SK-N-SH (cell line): ENCODE data around the gene TMPRSS11B. TPM values are rescaled to one million over a fixed set of nuclear protein-coding genes. Genes with fewer than 3 reads are reported as not detected.

Source experiments
- CTCF ChIA-PET: fragments of 300-600, 350-600 bp; formaldehyde crosslinking; extraction: SDS; loops from one replicate; lab custom pipeline; 2021; lab: Yijun Ruan, JAX
- POLR2A ChIA-PET: fragments of 350-600 bp; sonication (Branson Sonifier 250); formaldehyde crosslinking; extraction: SDS; loops from one replicate; lab custom pipeline; 2020; ENCODE audit warnings: antibody characterized with exemption, inconsistent platforms; lab: Yijun Ruan, JAX
- DNase-seq: peaks from one replicate; pipeline ENCODE4 v3.0.0; 2012
- H2AFZ ChIP-seq: fragments of 200-600 bp; sonication (generic); 2 replicates; pipeline ENCODE4 v1.8.1; 2016; ENCODE audit warnings: antibody characterized with exemption, mild to moderate bottlenecking, low read depth
- H3F3A ChIP-seq: fragments of 200-600 bp; sonication (generic); replicated peaks from 2 replicates; pipeline ENCODE3; 2016; ENCODE audit warnings: antibody characterized with exemption, mild to moderate bottlenecking; ENCODE audit not compliant: insufficient read depth
- H3K27ac ChIP-seq, 2 experiments: fragments of 200-500 bp in 1 of 2; fragments of 200-600 bp in 1 of 2; sonication (Bioruptor generic) in 1 of 2; sonication (generic), shearing (Covaris generic) in 1 of 2; 2 replicates each; pipeline versions ENCODE4 v1.5.1 to v1.6.1; 2014 to 2016; ENCODE audit warnings: low read depth in 2 of 2, inconsistent platforms in 1 of 2, low read length in 1 of 2, mild to moderate bottlenecking in 1 of 2, mixed read lengths in 1 of 2
- H3K27me3 ChIP-seq: fragments of 200-600 bp; sonication (generic), shearing (Covaris generic); 2 replicates; pipeline ENCODE4 v1.6.1; 2016; ENCODE audit warnings: mixed run types; ENCODE audit not compliant: insufficient read depth
- H3K36me3 ChIP-seq, 2 experiments: fragments of 200-500 bp in 1 of 2; fragments of 200-600 bp in 1 of 2; sonication (Bioruptor generic) in 1 of 2; sonication (generic) in 1 of 2; replicated peaks in 1 of 2; 2 replicates each; pipeline versions ENCODE3 to v1.5.1; 2014 to 2016; ENCODE audit warnings: low read length in 1 of 2, mild to moderate bottlenecking in 1 of 2; ENCODE audit not compliant: insufficient read depth in 2 of 2, control insufficient read depth in 1 of 2
- H3K4me1 ChIP-seq, 2 experiments: fragments of 200-500 bp in 1 of 2; fragments of 200-600 bp in 1 of 2; sonication (Bioruptor generic) in 1 of 2; sonication (generic), shearing (Covaris generic) in 1 of 2; 2 replicates each; pipeline versions ENCODE4 v1.5.1 to v1.6.1; 2014 to 2016; ENCODE audit warnings: low read depth in 1 of 2, low read length in 1 of 2, mixed run types in 1 of 2; ENCODE audit not compliant: insufficient read depth in 2 of 2, control insufficient read depth in 1 of 2
- H3K4me2 ChIP-seq: fragments of 200-600 bp; sonication (generic), shearing (Covaris generic); 2 replicates; pipeline ENCODE4 v1.6.1; 2017; ENCODE audit warnings: mixed run types
- H3K4me3 ChIP-seq, 2 experiments: fragments of 200-500 bp in 1 of 2; fragments of 200-600 bp in 1 of 2; sonication (Bioruptor generic) in 1 of 2; sonication (generic), shearing (Covaris generic) in 1 of 2; 2 replicates each; pipeline versions ENCODE4 v1.5.1 to v1.8.1; 2014 to 2016; ENCODE audit warnings: low read depth in 2 of 2, inconsistent platforms in 1 of 2, low read length in 1 of 2, mild to moderate bottlenecking in 1 of 2, mixed read lengths in 1 of 2, moderate library complexity in 1 of 2
- H3K79me2 ChIP-seq: fragments of 200-600 bp; sonication (generic); 2 replicates; pipeline ENCODE4 v1.8.1; 2017; ENCODE audit warnings: mild to moderate bottlenecking; ENCODE audit not compliant: insufficient read depth
- H3K9ac ChIP-seq: fragments of 200-600 bp; sonication (generic); 2 replicates; pipeline ENCODE4 v1.6.1; 2017; ENCODE audit warnings: mixed run types
- H3K9me2 ChIP-seq: fragments of 200-600 bp; sonication (generic); 2 replicates; pipeline ENCODE4 v1.6.1; 2017; ENCODE audit warnings: mixed run types
- H3K9me3 ChIP-seq: fragments of 200-600 bp; sonication (generic); 2 replicates; pipeline ENCODE4 v1.6.1; 2017; ENCODE audit warnings: mixed run types, mild to moderate bottlenecking, moderate library complexity
- H4K20me1 ChIP-seq: fragments of 200-600 bp; sonication (generic); 2 replicates; pipeline ENCODE4 v1.6.1; 2017; ENCODE audit warnings: mild to moderate bottlenecking, mixed run types; ENCODE audit not compliant: insufficient read depth
- ELF1 ChIP-seq: IDR thresholded peaks from 2 replicates; pipeline ENCODE4 v1.4.0; 2012
- EZH2phosphoT487 ChIP-seq: fragments of 200-600 bp; sonication (generic); IDR thresholded peaks from 2 replicates; pipeline ENCODE4 v1.6.1; 2017; ENCODE audit warnings: low read depth, mixed run types, mild to moderate bottlenecking, antibody characterized with exemption, moderate library complexity, borderline replicate concordance
- FOSL2 ChIP-seq: IDR thresholded peaks from 2 replicates; pipeline ENCODE4 v1.4.0; 2012; ENCODE audit warnings: low read depth, mild to moderate bottlenecking, moderate library complexity, borderline replicate concordance
- GATA2 ChIP-seq: sonication (generic); formaldehyde crosslinking; IDR thresholded peaks from 2 replicates; pipeline ENCODE4 v1.5.0; 2020; ENCODE audit warnings: mild to moderate bottlenecking, missing genetic modification reagents
- MEF2A ChIP-seq: IDR thresholded peaks from 2 replicates; pipeline ENCODE4 v1.4.0; 2012; ENCODE audit warnings: low read depth, borderline replicate concordance
- NFIC ChIP-seq: IDR thresholded peaks from 2 replicates; pipeline ENCODE4 v1.4.0; 2012; ENCODE audit warnings: borderline replicate concordance
- NRF1 ChIP-seq: IDR thresholded peaks from 2 replicates; pipeline ENCODE4 v1.6.1; 2012; ENCODE audit warnings: low read depth, mild to moderate bottlenecking, low read length
- RXRA ChIP-seq: IDR thresholded peaks from 2 replicates; pipeline ENCODE4 v1.4.0; 2012; ENCODE audit warnings: low read depth, mild to moderate bottlenecking, borderline replicate concordance
- SIN3A ChIP-seq: IDR thresholded peaks from 2 replicates; pipeline ENCODE4 v1.6.1; 2012; ENCODE audit warnings: low read depth, mild to moderate bottlenecking, low read length, moderate library complexity, borderline replicate concordance
- SMC3 ChIP-seq: IDR thresholded peaks from 2 replicates; pipeline ENCODE4 v1.6.1; 2012; ENCODE audit warnings: low read depth, low read length, improper control_type of control experiment
- TAF1 ChIP-seq: IDR thresholded peaks from 2 replicates; pipeline ENCODE4 v1.6.1; 2012; ENCODE audit warnings: low read depth, mild to moderate bottlenecking, low read length, moderate library complexity, borderline replicate concordance
- TCF12 ChIP-seq: IDR thresholded peaks from 2 replicates; pipeline ENCODE4 v1.4.0; 2012
- YY1 ChIP-seq: IDR thresholded peaks from 2 replicates; pipeline ENCODE4 v1.4.0; 2012; ENCODE audit warnings: low read depth, mild to moderate bottlenecking
- WGBS: methylation state at CpG from one replicate; pipeline ENCODE4 v1.1.6; 2017; ENCODE audit warnings: low lambda C conversion rate; 5-methylcytosine and 5-hydroxymethylcytosine counted together
- polyA plus RNA-seq, 3 experiments: library from polyadenylated mRNA; depleted of rRNA; stranded (reverse); fragments of >200 nt; gene quantifications; 2 replicates each; pipeline ENCODE4 v1.2.3, GENCODE V29; 2012
- TF ChIP-seq, protein P1 (sequence below): IDR thresholded peaks from 2 replicates; pipeline ENCODE4 v1.4.0; 2012; ENCODE audit warnings: low read depth
- TF ChIP-seq, protein P2 (sequence below): IDR thresholded peaks from 2 replicates; pipeline ENCODE4 v1.6.1; 2012; ENCODE audit warnings: mild to moderate bottlenecking, low read depth, low read length, moderate library complexity
- TF ChIP-seq, protein P3 (sequence below): fragments of 150-350 bp; IDR thresholded peaks from 2 replicates; pipeline ENCODE4 v1.6.1; 2017; ENCODE audit warnings: antibody characterized with exemption, low read length, low read depth, borderline replicate concordance
- TF ChIP-seq, protein P4 (sequence below): IDR thresholded peaks from 2 replicates; pipeline ENCODE4 v1.4.0; 2012; ENCODE audit warnings: low read depth, borderline replicate concordance
- TF ChIP-seq, protein P5 (sequence below): fragments of 200-600 bp; sonication (generic); IDR thresholded peaks from 2 replicates; pipeline ENCODE4 v1.6.1; 2017; ENCODE audit warnings: antibody characterized with exemption, mild to moderate bottlenecking, moderate library complexity
- TF ChIP-seq, protein P6 (sequence below): fragments of 150-350 bp; IDR thresholded peaks from 2 replicates; pipeline ENCODE4 v1.6.1; 2016; ENCODE audit warnings: mild to moderate bottlenecking, low read depth, low read length

TMPRSS11B gene
- polyA plus RNA-seq, 1 of the 3 experiments (the other 2 are of a cell fraction): not detected

DNA sequence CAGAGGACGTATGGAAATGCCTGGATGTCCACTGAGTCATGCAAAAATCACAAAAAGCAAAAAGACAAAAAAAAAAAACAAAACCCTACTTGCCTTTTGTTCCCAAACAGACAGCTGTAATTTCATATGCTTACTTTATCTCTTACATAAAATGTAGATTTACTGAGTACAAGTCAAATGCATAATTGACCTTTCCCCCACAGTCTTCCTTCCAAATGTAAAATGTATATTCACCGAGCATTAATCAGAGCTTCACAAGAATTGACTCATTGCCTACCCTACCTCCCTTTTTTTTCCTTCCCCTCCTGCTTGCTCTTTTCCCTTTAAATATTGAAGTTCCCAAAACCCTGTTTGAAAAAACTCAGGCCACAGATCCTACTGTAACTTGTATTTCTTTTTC lies 32.5 kb upstream of the TMPRSS11B start:
- Histone ChIP-seq H3K4me1 (no peaks in the 10 kb centered on the region), H4K20me1 (no peaks in the 10 kb centered on the region), H3K9ac (no peak overlapping the region), H2AFZ (no peak overlapping the region), H3K79me2 (no peaks in the 10 kb centered on the region), H3K9me3 (no peaks in the 10 kb centered on the region), H3K27me3 (no peaks in the 10 kb centered on the region; the same call in 1 of the 2 replicates)
- WGBS: 6% methylated on average over 2 of the region's 2 CpGs
- TF ChIP-seq YY1: no peak
- no peak for TF ChIP-seq EZH2phosphoT487
- TF ChIP-seq MEF2A: no peak
- no peak for TF ChIP-seq GATA2 (CRISPR knock-in tag)
- no peak for TF ChIP-seq NRF1
- TF ChIP-seq ELF1: no peak
- no peak for TF ChIP-seq SMC3
- TF ChIP-seq, protein P1, sequence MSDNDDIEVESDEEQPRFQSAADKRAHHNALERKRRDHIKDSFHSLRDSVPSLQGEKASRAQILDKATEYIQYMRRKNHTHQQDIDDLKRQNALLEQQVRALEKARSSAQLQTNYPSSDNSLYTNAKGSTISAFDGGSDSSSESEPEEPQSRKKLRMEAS: no peak
- TF ChIP-seq, all 33 proteins: peak for 0
- H3K9me2 ChIP-seq: no peaks in the 10 kb centered on the region
- H3K4me2 ChIP-seq: no peak overlapping the region
- no peaks in the 10 kb centered on the region for H3K36me3 ChIP-seq
- no peaks in the 10 kb centered on the region for H3F3A ChIP-seq
- no peak overlapping the region for H3K4me3 ChIP-seq
- CTCF ChIA-PET: interaction anchor here (1.0 kb wide), 1 partner anchor 98 kb away, joined by 3 read pairs; no protein-coding TSS in a partner anchor
- no peak for DNase-seq
- POLR2A ChIA-PET: no interaction called here
- no peak overlapping the region for H3K27ac ChIP-seq

DNA sequence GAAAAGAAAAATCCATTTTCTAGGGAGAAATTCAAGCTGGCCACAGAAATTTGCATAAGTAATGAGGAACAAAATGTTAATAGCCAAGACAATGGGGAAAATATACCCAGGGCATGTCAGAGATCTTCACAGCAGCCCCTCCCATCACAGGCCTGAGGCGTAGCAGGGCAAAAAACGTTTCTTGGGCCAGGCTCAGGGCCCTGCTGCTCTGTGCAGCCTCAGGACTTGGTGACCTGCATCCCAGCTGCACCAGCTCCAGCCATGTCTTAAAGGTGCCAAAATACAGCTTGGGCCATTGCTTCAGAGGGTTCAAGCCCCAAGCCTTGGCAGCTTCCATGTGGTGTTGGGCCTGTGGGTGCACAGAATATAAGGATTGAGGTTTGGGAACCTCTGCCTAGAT lies 32.1 kb upstream of the TMPRSS11B start:
- Histone ChIP-seq H4K20me1 (no peaks in the 10 kb centered on the region), H3K79me2 (no peaks in the 10 kb centered on the region), H3K27ac (no peak overlapping the region), H3K4me2 (no peak overlapping the region), H3K9me3 (no peaks in the 10 kb centered on the region), H3K36me3 (no peaks in the 10 kb centered on the region), H3K27me3 (no peaks in the 10 kb centered on the region; the same call in 1 of the 2 replicates), H3K4me3 (no peak overlapping the region), H2AFZ (no peak overlapping the region), H3F3A (no peaks in the 10 kb centered on the region), H3K4me1 (no peaks in the 10 kb centered on the region), H3K9ac (no peak overlapping the region), H3K9me2 (no peaks in the 10 kb centered on the region)
- CTCF ChIA-PET: interaction anchor here (1.0 kb wide), 1 partner anchor 98 kb away, joined by 3 read pairs; no protein-coding TSS in a partner anchor
- WGBS: 11% methylated on average over 2 of the region's 2 CpGs
- POLR2A ChIA-PET: no interaction called here
- no peak for DNase-seq
- TF ChIP-seq RXRA (no peak), NFIC (no peak), GATA2 (CRISPR knock-in tag) (no peak), TAF1 (no peak), SIN3A (no peak), FOSL2 (no peak), TCF12 (no peak)
- TF ChIP-seq, protein P2, sequence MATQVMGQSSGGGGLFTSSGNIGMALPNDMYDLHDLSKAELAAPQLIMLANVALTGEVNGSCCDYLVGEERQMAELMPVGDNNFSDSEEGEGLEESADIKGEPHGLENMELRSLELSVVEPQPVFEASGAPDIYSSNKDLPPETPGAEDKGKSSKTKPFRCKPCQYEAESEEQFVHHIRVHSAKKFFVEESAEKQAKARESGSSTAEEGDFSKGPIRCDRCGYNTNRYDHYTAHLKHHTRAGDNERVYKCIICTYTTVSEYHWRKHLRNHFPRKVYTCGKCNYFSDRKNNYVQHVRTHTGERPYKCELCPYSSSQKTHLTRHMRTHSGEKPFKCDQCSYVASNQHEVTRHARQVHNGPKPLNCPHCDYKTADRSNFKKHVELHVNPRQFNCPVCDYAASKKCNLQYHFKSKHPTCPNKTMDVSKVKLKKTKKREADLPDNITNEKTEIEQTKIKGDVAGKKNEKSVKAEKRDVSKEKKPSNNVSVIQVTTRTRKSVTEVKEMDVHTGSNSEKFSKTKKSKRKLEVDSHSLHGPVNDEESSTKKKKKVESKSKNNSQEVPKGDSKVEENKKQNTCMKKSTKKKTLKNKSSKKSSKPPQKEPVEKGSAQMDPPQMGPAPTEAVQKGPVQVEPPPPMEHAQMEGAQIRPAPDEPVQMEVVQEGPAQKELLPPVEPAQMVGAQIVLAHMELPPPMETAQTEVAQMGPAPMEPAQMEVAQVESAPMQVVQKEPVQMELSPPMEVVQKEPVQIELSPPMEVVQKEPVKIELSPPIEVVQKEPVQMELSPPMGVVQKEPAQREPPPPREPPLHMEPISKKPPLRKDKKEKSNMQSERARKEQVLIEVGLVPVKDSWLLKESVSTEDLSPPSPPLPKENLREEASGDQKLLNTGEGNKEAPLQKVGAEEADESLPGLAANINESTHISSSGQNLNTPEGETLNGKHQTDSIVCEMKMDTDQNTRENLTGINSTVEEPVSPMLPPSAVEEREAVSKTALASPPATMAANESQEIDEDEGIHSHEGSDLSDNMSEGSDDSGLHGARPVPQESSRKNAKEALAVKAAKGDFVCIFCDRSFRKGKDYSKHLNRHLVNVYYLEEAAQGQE: no peak
- TF ChIP-seq, protein P3, sequence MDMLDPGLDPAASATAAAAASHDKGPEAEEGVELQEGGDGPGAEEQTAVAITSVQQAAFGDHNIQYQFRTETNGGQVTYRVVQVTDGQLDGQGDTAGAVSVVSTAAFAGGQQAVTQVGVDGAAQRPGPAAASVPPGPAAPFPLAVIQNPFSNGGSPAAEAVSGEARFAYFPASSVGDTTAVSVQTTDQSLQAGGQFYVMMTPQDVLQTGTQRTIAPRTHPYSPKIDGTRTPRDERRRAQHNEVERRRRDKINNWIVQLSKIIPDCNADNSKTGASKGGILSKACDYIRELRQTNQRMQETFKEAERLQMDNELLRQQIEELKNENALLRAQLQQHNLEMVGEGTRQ: no peak
- TF ChIP-seq, protein P4, sequence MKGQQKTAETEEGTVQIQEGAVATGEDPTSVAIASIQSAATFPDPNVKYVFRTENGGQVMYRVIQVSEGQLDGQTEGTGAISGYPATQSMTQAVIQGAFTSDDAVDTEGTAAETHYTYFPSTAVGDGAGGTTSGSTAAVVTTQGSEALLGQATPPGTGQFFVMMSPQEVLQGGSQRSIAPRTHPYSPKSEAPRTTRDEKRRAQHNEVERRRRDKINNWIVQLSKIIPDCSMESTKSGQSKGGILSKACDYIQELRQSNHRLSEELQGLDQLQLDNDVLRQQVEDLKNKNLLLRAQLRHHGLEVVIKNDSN: no peak
- TF ChIP-seq, protein P5, sequence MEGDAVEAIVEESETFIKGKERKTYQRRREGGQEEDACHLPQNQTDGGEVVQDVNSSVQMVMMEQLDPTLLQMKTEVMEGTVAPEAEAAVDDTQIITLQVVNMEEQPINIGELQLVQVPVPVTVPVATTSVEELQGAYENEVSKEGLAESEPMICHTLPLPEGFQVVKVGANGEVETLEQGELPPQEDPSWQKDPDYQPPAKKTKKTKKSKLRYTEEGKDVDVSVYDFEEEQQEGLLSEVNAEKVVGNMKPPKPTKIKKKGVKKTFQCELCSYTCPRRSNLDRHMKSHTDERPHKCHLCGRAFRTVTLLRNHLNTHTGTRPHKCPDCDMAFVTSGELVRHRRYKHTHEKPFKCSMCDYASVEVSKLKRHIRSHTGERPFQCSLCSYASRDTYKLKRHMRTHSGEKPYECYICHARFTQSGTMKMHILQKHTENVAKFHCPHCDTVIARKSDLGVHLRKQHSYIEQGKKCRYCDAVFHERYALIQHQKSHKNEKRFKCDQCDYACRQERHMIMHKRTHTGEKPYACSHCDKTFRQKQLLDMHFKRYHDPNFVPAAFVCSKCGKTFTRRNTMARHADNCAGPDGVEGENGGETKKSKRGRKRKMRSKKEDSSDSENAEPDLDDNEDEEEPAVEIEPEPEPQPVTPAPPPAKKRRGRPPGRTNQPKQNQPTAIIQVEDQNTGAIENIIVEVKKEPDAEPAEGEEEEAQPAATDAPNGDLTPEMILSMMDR: no peak
- TF ChIP-seq, protein P6, sequence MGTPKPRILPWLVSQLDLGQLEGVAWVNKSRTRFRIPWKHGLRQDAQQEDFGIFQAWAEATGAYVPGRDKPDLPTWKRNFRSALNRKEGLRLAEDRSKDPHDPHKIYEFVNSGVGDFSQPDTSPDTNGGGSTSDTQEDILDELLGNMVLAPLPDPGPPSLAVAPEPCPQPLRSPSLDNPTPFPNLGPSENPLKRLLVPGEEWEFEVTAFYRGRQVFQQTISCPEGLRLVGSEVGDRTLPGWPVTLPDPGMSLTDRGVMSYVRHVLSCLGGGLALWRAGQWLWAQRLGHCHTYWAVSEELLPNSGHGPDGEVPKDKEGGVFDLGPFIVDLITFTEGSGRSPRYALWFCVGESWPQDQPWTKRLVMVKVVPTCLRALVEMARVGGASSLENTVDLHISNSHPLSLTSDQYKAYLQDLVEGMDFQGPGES: no peak
- TF ChIP-seq, protein P1: no peak
